Stimulated activated CD8-positive, alpha-beta memory T cell treated with anti-CD3 and anti-CD28 coated beads, Interleukin-7, amount 100 ng/mL, for 4 hours (primary cell): ENCODE data around the gene SCAPER.
"Not testable (repeated sequence)": the region's sequence is repeated elsewhere in the genome, so short reads cannot be mapped to it uniquely, and the experiment has no call there.

Experiments
- DNase-seq, 2 donors: peaks; one replicate each; pipeline ENCODE4 v3.0.0-alpha.2; 2020; ENCODE audit warnings: low read depth in 2 of 2

SCAPER gene

GRCh38 chr15:76850367-76850766 is 54.8 kb downstream of the SCAPER start:
- not testable (repeated sequence) for DNase-seq

GRCh38 chr15:76846782-76847181 is 58.4 kb downstream of the SCAPER start:
- no peak for DNase-seq

- no peak for DNase-seq
Observed at GRCh38 chr15:76844096-76844495, 61.0 kb downstream of the SCAPER start.

GRCh38 chr15:76843269-76843668 is 61.9 kb downstream of the SCAPER start:
- no peak for DNase-seq

- DNase-seq = no peak
Observed at GRCh38 chr15:76840830-76841460, 64.2 kb downstream of the SCAPER start.

GRCh38 chr15:76839173-76839572 is 66.0 kb downstream of the SCAPER start:
- no peak for DNase-seq

- DNase-seq = no peak
Observed at GRCh38 chr15:76837474-76837873, 67.7 kb downstream of the SCAPER start.

GRCh38 chr15:76829939-76830338 is 75.2 kb downstream of the SCAPER start:
- DNase-seq = no peak

- DNase-seq = no peak
Observed at GRCh38 chr15:76823890-76824289, 81.2 kb downstream of the SCAPER start.

- no peak for DNase-seq
Observed at GRCh38 chr15:76823303-76823702, 81.8 kb downstream of the SCAPER start.

GRCh38 chr15:76818926-76819325 is 86.2 kb downstream of the SCAPER start:
- not testable (repeated sequence) for DNase-seq

- DNase-seq = no peak
Observed at GRCh38 chr15:76815421-76815820, 89.7 kb downstream of the SCAPER start.

- no peak for DNase-seq
Observed at GRCh38 chr15:76812381-76812780, 92.8 kb downstream of the SCAPER start.

GRCh38 chr15:76809412-76810103 is 95.6 kb downstream of the SCAPER start:
- DNase-seq = no peak

GRCh38 chr15:76803049-76803571 is 102.0 kb downstream of the SCAPER start:
- DNase-seq = no peak

GRCh38 chr15:76802411-76802810 is 102.7 kb downstream of the SCAPER start:
- DNase-seq = no peak

GRCh38 chr15:76799760-76800159 is 105.4 kb downstream of the SCAPER start:
- DNase-seq = no peak

- no peak for DNase-seq
Observed at GRCh38 chr15:76795217-76795616, 109.9 kb downstream of the SCAPER start.

- no peak for DNase-seq
Observed at GRCh38 chr15:76793162-76793561, 112.0 kb downstream of the SCAPER start.

GRCh38 chr15:76791511-76791910 is 113.6 kb downstream of the SCAPER start:
- no peak for DNase-seq

- DNase-seq = no peak
Observed at GRCh38 chr15:76787273-76787672, 117.9 kb downstream of the SCAPER start.

GRCh38 chr15:76776969-76777368 is 128.2 kb downstream of the SCAPER start:
- DNase-seq = no peak

GRCh38 chr15:76776480-76776879 is 128.7 kb downstream of the SCAPER start:
- DNase-seq = no peak
